Measurements from ENCODE around the gene ZFYVE27. TPM values are rescaled to one million over a fixed set of nuclear protein-coding genes. Genes with fewer than 3 reads are reported as not detected.

The ZFYVE27 gene
- total and polyA plus RNA-seq, 2 of the 4 experiments (the other 2 are of a cell fraction), result 13.1 to 22.2 TPM

DNA sequence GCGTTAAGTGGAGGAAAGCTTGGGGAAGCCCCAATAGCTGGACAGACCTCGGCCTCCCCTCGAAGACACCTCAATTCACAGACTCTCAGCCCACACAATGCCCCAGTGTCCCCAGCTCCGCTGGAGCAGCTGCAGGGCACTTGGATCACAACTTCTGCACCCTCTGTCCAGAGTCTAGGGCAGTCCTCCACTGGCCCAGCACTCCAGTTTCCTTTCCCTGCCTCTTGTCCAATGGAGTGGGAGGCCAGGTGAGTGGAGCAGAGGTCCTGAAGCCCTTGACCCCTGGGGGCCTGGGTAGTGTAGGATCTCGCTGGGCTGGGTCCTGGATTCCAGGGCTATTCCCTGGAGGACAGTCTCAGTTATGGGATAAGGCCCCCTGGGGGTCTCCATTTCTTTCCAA, 23.0 kb downstream of the ZFYVE27 start (continued):
- TF ChIP-seq RAD21 (IDR thresholded peaks at IDR 0.05; ENCODE audit: low read length) (no peak), USF2 (IDR thresholded peaks at IDR 0.05; ENCODE audit: low read depth, low read length) (no peak), BHLHE40 (IDR thresholded peaks at IDR 0.05; ENCODE audit: low read depth, low read length) (no peak)

GRCh38 chr10:97760461-97761257, 23.7 kb downstream of the ZFYVE27 start:
- H2BK20ac ChIP-seq (ENCODE audit: low read depth, low read length), result no peak overlapping the region
- DNase-seq, result no peak
- no peak overlapping the region for H3K56ac ChIP-seq (ENCODE audit: extremely low read depth, insufficient read depth, low read length)
- H3K14ac ChIP-seq (replicated peaks; ENCODE audit: low read depth, low read length), result no peak overlapping the region
- peaks cover 36% of the 10 kb centered on the region for H3K36me3 ChIP-seq (ENCODE audit: control insufficient read depth, insufficient read depth, low read length)
- H3K79me1 ChIP-seq (ENCODE audit: low read depth in 1 of 2, low read length in 2 of 2), result no peaks in the 10 kb centered on the region
- H2AK9ac ChIP-seq (replicated peaks; ENCODE audit: low read depth, low read length, poor library complexity), result no peak overlapping the region
- no peak overlapping the region for H3K9ac ChIP-seq (ENCODE audit: low read depth, low read length)
- no peak overlapping the region for H2AFZ ChIP-seq (replicated peaks; ENCODE audit: low read length, poor library complexity)
- H3K27ac ChIP-seq (ENCODE audit: insufficient read depth, low read length), result no peak overlapping the region
- no peak overlapping the region for H3K23ac ChIP-seq (ENCODE audit: low read depth, low read length)
- no peak for TF ChIP-seq RFX5 (IDR thresholded peaks at IDR 0.05; ENCODE audit: low read depth, low read length)
- TF ChIP-seq USF2 (IDR thresholded peaks at IDR 0.05; ENCODE audit: low read depth, low read length), result no peak
- no peak for TF ChIP-seq RCOR1 (IDR thresholded peaks at IDR 0.05; ENCODE audit: insufficient replicate concordance, low read length)
- no peak for TF ChIP-seq CHD1 (IDR thresholded peaks at IDR 0.05; ENCODE audit: low read depth, low read length)
- TF ChIP-seq, protein P1, sequence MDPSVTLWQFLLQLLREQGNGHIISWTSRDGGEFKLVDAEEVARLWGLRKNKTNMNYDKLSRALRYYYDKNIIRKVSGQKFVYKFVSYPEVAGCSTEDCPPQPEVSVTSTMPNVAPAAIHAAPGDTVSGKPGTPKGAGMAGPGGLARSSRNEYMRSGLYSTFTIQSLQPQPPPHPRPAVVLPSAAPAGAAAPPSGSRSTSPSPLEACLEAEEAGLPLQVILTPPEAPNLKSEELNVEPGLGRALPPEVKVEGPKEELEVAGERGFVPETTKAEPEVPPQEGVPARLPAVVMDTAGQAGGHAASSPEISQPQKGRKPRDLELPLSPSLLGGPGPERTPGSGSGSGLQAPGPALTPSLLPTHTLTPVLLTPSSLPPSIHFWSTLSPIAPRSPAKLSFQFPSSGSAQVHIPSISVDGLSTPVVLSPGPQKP (IDR thresholded peaks at IDR 0.05; ENCODE audit: borderline replicate concordance, low read depth, low read length), result no peak
- no peak for TF ChIP-seq CEBPB (IDR thresholded peaks at IDR 0.05; ENCODE audit: low read depth, low read length)
- no peak for TF ChIP-seq MAFK (IDR thresholded peaks at IDR 0.05; ENCODE audit: low read depth, low read length)
- TF ChIP-seq BHLHE40 (IDR thresholded peaks at IDR 0.05; ENCODE audit: low read depth, low read length), result no peak
- TF ChIP-seq FOS (IDR thresholded peaks at IDR 0.05; ENCODE audit: low read depth, low read length), result no peak
- ChIA-PET CTCF (no interaction called here), POLR2A (ENCODE audit: unreplicated experiment) (no interaction called here)
- dilution Hi-C loops (cut with HindIII; ENCODE audit: low sequenced_read_pairs, unreplicated experiment) (no loop called here), intact Hi-C loops (cut with micrococcal nuclease) (no loop called here), in situ Hi-C loops (cut with MboI; ENCODE audit: low sequenced_read_pairs) (no loop called here)
- H4K8ac ChIP-seq (ENCODE audit: low read depth in 2 of 2, low read length in 2 of 2), result no peak overlapping the region
- H2BK120ac ChIP-seq (ENCODE audit: low read depth, low read length), result no peak overlapping the region
- no peak overlapping the region for H4K5ac ChIP-seq (ENCODE audit: low read depth, low read length)
- H4K91ac ChIP-seq (ENCODE audit: insufficient read depth, low read depth, low read length), result no peak overlapping the region
- H3K9me1 ChIP-seq (ENCODE audit: insufficient read depth, low read length), result no peaks in the 10 kb centered on the region; the same call in 1 of the 2 replicates
- no TSS peak for BruUV-seq (replicated peaks)
- H3K9me3 ChIP-seq (ENCODE audit: control insufficient read depth, insufficient read depth, low read length), result no peaks in the 10 kb centered on the region
- no peak for ATAC-seq (ENCODE audit: low read depth)
- H3K4me2 ChIP-seq (ENCODE audit: low read depth, low read length), result no peak overlapping the region
- H3K4ac ChIP-seq (ENCODE audit: low read depth, low read length), result no peak overlapping the region
- H2BK5ac ChIP-seq (ENCODE audit: low read depth, low read length, poor library complexity, severe bottlenecking), result no peak overlapping the region
- no peaks in the 10 kb centered on the region for H3K27me3 ChIP-seq (ENCODE audit: control insufficient read depth, insufficient read depth, low read length)
- H3K4me3 ChIP-seq (ENCODE audit: insufficient read depth, low read depth, low read length), result no peak overlapping the region
- no peaks in the 10 kb centered on the region; the same call in 1 of the 2 replicates for H4K20me1 ChIP-seq (ENCODE audit: insufficient read depth, low read length)
- H2BK15ac ChIP-seq (ENCODE audit: low read depth, low read length), result no peak overlapping the region
- H3K18ac ChIP-seq (ENCODE audit: low read depth, low read length), result no peak overlapping the region
- WGBS, 2 experiments (ENCODE audit: extremely low coverage in 2 of 2, insufficient read length in 1 of 2), result 80% methylated on average over 1 of the region's 11 CpGs; no CpG with 5 or more reads in 1 of the 2 experiments
- no peak overlapping the region for H2AK5ac ChIP-seq (ENCODE audit: low read depth, low read length)
- H3K4me1 ChIP-seq (ENCODE audit: control insufficient read depth, insufficient read depth, low read length), result no peaks in the 10 kb centered on the region

Data from IMR-90 (cell line).